A673 (cell line): ENCODE measurements around the gene EIF3J. TPM values are rescaled to one million over a fixed set of nuclear protein-coding genes. Genes with fewer than 3 reads are reported as not detected.
"Not testable (repeated sequence)": the region's sequence is repeated elsewhere in the genome, so short reads cannot be mapped to it uniquely, and the experiment has no call there.

ENCODE experiments used
- BruUV-seq: library from RNA; stranded (reverse); fragments of 400-500 nt; replicated peaks from 2 replicates; lab custom pipeline; 2021; lab: Mats Ljungman, UMichigan
- CTCF ChIA-PET: fragments of 300-600 bp; sonication (Branson Sonifier 250); formaldehyde crosslinking; loops from one replicate; lab custom pipeline; 2022; ENCODE audit warnings: antibody characterized with exemption; lab: Charles Lee
- POLR2A ChIA-PET: fragments of 300-600 bp; sonication (Branson Sonifier 250); formaldehyde crosslinking; loops from one replicate; lab custom pipeline; 2022; ENCODE audit warnings: antibody characterized with exemption; ENCODE audit not compliant: low non-redundant PET; lab: Charles Lee
- DNase-seq: peaks from one replicate; pipeline ENCODE4 v3.0.0-alpha.2; 2015; ENCODE audit warnings: low spot score
- H3K27ac ChIP-seq: fragments of 200-600 bp; sonication (generic); 2 replicates; pipeline ENCODE4 v1.5.1; 2016; ENCODE audit warnings: mixed run types, low read depth, mild to moderate bottlenecking, mixed read lengths, antibody characterized with exemption, low read length; ENCODE audit not compliant: poor library complexity, severe bottlenecking
- H3K27me3 ChIP-seq: fragments of 200-600 bp; sonication (generic); replicated peaks from 2 replicates; pipeline ENCODE4 v1.6.1; 2017; ENCODE audit warnings: mixed run types, low read depth, mild to moderate bottlenecking, mixed read lengths, antibody characterized with exemption, low read length; ENCODE audit not compliant: insufficient read depth, poor library complexity
- H3K36me3 ChIP-seq: fragments of 200-600 bp; sonication (generic); 2 replicates; pipeline ENCODE4 v1.6.1; 2016; ENCODE audit warnings: mixed run types, mild to moderate bottlenecking, mixed read lengths, antibody characterized with exemption, low read length; ENCODE audit not compliant: insufficient read depth, poor library complexity, severe bottlenecking
- H3K4me1 ChIP-seq: fragments of 200-600 bp; sonication (generic); 2 replicates; pipeline ENCODE4 v1.6.1; 2017; ENCODE audit warnings: mixed run types, mild to moderate bottlenecking, mixed read lengths, antibody characterized with exemption, low read length; ENCODE audit not compliant: insufficient read depth, poor library complexity, severe bottlenecking
- H3K4me3 ChIP-seq: fragments of 200-600 bp; sonication (generic); 2 replicates; pipeline ENCODE4 v1.5.1; 2016; ENCODE audit warnings: low read depth, mixed run types, mild to moderate bottlenecking, mixed read lengths, low read length; ENCODE audit not compliant: poor library complexity, severe bottlenecking
- H3K9me3 ChIP-seq: fragments of 200-600 bp; sonication (generic); 2 replicates; pipeline ENCODE4 v1.6.1; 2016; ENCODE audit warnings: mixed run types, low read depth, mild to moderate bottlenecking, mixed read lengths, antibody characterized with exemption, low read length; ENCODE audit not compliant: poor library complexity, severe bottlenecking
- CTCF ChIP-seq: fragments of 300-800, 200-600 bp; sonication (generic); conservative IDR thresholded peaks from 2 replicates; pipeline ENCODE4 v1.5.1; 2017; ENCODE audit warnings: low read depth, mild to moderate bottlenecking, antibody characterized with exemption, low read length, moderate library complexity, mixed read lengths
- EZH2 ChIP-seq: fragments of 200-600 bp; sonication (generic); IDR thresholded peaks from 2 replicates; pipeline ENCODE4 v1.6.1; 2017; ENCODE audit warnings: borderline replicate concordance, low read depth, mild to moderate bottlenecking, mixed read lengths, antibody characterized with exemption, low read length; ENCODE audit not compliant: poor library complexity, severe bottlenecking
- intact Hi-C: fragments of 100-400 bp; cut with micrococcal nuclease; formaldehyde crosslinking; loops from one replicate; pipeline ENCODE4 v1.10.0; 2022; ENCODE audit not compliant: unreplicated experiment
- total RNA-seq: library from RNA; stranded (reverse); gene quantifications from 2 replicates; pipeline ENCODE4 v1.2.3, GENCODE V29; 2021

EIF3J gene
- total RNA-seq, 1 experiment from 2014 or later = 208 TPM

GRCh38 chr15:44550734-44551133 lies 13.8 kb downstream of the EIF3J start:
- Histone ChIP-seq H3K27me3 (no peaks in the 10 kb centered on the region), H3K9me3 (no peaks in the 10 kb centered on the region), H3K27ac (no peak overlapping the region), H3K36me3 (peaks cover 46% of the 10 kb centered on the region), H3K4me3 (no peak overlapping the region), H3K4me1 (no peaks in the 10 kb centered on the region)
- ChIA-PET POLR2A (no interaction called here), CTCF (no interaction called here)
- no TSS peak for BruUV-seq
- DNase-seq = no peak
- TF ChIP-seq CTCF (no peak), EZH2 (no peak)
- intact Hi-C loops = no loop called here

- POLR2A ChIA-PET = no interaction called here
- intact Hi-C loops = no loop called here
- H3K36me3 ChIP-seq = peaks cover 87% of the 10 kb centered on the region
Measured at GRCh38 chr15:44554934-44555723, 18.2 kb downstream of the EIF3J start.

GRCh38 chr15:44560926-44561325 lies 24.0 kb downstream of the EIF3J start:
- CTCF ChIA-PET, intact Hi-C loops, H3K27me3 ChIP-seq, DNase-seq, BruUV-seq, H3K4me3 ChIP-seq, POLR2A ChIA-PET, H3K27ac ChIP-seq, H3K4me1 ChIP-seq: not testable (repeated sequence)
- H3K9me3 ChIP-seq = peaks cover 17% of the 10 kb centered on the region
- H3K36me3 ChIP-seq = peaks cover 97% of the 10 kb centered on the region

More at GRCh38 chr15:44554934-44555723, 18.2 kb downstream of the EIF3J start:
- Histone ChIP-seq H3K4me1 (no peaks in the 10 kb centered on the region), H3K9me3 (no peaks in the 10 kb centered on the region), H3K4me3 (no peak overlapping the region), H3K27ac (no peak overlapping the region), H3K27me3 (no peaks in the 10 kb centered on the region)
- CTCF ChIA-PET = no interaction called here
- TF ChIP-seq CTCF (no peak), EZH2 (no peak)
- no peak for DNase-seq
- no TSS peak for BruUV-seq
